GM10266 (cell line): ENCODE results near the gene RUNX1.

Source experiments
- DNase-seq: peaks from one replicate; pipeline ENCODE4 v3.0.0; 2012; ENCODE audit errors: extremely low spot score
- TF ChIP-seq, protein P1 (sequence below): IDR thresholded peaks from 2 replicates; pipeline ENCODE4 v1.5.1; 2012; ENCODE audit warnings: mild to moderate bottlenecking, low read depth; ENCODE audit not compliant: control insufficient read depth, insufficient read depth; ENCODE audit errors: missing control alignments

The RUNX1 gene

DNA sequence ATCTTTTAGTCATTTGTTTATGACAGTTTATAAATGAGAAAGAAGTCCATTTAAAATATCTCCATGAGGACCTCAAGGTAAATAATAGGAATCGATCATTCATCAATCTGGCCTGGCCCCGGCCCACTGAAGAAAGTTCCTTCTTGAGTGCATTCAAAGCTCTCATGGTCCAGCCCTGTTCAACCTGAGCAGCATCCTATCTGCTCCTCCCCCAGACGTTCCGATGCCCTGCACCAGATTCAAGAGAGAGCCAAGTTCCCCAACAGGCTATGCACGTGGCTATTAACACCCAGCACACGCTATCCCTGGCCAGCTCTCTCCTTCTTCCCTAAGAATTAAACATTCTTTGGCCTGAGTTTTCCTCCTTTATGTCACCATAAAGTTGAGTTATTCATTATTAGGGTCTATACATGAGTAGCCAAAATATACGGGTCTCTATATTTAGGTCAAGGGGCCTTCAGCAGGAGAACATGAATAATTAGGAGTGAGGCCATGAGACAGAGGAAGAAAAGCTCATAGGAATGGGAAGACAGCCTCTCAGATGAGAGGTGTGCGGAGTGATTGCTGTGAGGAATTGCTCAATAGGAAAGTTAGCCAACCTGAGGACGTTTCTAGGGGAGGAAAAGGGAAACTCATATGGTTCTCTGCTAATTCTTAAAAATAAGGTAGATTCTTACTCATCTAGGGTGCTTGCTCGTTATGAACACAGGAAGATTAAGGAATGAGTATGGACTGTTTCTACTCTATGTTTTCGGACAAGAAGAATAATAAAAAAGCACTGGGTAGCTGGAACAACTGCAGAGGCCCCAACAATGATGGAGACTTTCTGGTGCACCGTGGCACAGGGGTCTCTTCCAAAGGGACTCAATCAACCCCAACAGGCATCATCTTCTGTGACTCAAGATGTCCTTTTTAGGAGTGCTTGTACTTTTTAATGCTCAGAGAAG lies 23.6 kb downstream of the RUNX1 start:
- TF ChIP-seq, protein P1, sequence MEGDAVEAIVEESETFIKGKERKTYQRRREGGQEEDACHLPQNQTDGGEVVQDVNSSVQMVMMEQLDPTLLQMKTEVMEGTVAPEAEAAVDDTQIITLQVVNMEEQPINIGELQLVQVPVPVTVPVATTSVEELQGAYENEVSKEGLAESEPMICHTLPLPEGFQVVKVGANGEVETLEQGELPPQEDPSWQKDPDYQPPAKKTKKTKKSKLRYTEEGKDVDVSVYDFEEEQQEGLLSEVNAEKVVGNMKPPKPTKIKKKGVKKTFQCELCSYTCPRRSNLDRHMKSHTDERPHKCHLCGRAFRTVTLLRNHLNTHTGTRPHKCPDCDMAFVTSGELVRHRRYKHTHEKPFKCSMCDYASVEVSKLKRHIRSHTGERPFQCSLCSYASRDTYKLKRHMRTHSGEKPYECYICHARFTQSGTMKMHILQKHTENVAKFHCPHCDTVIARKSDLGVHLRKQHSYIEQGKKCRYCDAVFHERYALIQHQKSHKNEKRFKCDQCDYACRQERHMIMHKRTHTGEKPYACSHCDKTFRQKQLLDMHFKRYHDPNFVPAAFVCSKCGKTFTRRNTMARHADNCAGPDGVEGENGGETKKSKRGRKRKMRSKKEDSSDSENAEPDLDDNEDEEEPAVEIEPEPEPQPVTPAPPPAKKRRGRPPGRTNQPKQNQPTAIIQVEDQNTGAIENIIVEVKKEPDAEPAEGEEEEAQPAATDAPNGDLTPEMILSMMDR, result no peak
- no peak for DNase-seq

DNA sequence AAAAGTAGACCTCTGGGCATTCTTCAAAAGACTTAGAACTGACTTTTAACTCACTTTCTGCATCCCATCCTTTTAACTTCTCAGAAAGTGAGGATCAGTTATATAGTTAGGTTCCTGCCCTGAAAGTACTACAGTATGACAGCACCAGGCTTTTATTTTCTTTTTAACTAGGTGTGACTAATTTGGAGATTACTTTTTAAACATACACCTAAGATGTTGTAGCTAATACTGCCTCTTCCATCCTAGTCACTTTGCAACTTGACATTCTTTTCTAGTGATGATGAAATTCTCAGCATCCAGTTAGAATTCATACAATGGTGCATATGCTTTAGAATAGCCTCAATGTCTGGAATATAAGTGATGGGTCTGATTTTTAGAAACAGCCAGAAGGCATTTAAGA lies 24.6 kb downstream of the RUNX1 start:
- TF ChIP-seq, protein P1, result no peak

DNA sequence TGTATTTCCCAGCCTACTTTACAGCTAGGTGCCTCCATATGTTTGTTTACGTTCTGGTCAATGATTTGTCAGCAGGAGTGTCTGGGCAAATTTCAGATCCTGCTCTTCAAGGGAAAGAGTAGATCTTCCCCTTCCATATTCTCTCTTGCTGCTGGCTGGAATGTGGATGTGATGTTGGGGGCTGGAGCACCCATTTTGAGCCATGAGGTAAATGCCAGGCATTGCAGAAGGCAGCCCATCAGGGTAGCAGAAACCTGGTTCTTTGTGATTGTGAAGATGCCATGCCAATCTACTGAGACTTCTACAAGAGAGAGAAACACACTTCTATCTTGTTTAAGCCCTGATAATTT lies 25.1 kb downstream of the RUNX1 start:
- TF ChIP-seq, protein P1, result no peak
- no peak for DNase-seq

More for the DNA sequence above, 24.6 kb downstream of the RUNX1 start:
- DNase-seq, result no peak

DNA sequence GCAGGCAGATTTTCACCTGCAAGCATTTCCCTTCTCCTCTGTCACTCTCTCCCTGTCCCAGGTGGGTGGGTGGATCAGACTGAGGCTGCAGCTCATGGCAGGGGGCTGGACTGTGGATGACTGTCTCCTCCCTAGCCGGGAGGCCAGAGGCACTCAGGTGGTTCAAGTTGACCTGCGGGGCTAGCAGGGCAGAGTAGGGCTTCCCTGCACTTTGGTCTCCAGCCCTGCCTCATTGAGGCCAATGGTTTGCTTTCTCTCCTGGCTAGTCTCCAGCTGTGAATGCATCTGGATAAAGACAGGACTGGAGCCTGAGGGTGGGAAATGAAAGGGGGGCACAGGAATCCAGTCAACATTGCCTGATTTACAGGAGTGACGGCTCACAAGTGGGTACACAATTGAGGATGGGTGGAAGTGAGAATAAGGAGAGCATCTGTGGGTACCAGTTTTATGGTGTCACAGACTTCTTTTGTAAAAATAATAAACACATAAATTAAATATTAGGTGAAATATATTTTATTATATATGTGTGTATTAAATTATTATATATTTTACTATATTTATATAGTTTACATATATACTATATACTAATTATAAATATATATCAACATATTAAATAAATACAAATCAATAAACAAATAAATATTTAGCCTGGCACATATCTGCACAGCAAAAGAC lies 25.6 kb downstream of the RUNX1 start:
- no peak for DNase-seq
- TF ChIP-seq, protein P1, result no peak

DNA sequence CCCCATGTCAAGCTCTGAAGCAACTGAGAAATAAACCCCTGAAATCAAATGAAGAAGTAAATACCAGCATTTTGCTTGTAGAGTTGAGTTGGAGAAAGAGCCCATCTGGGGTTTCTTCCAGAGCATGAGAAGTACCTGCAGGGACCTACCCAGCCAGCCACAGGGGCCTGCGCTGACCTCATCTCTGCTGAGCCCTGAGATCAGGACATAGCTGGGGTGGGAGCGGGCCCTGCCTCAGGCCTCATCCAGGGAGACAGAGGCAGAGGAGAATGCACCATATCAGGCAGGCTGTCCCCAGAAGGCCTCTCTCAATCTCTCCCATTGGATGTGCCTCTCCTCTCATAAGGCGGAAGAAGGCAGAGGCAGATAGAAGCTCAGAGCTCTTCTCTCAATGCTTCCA lies 27.6 kb downstream of the RUNX1 start:
- no peak for DNase-seq
- TF ChIP-seq, protein P1, result no peak

DNA sequence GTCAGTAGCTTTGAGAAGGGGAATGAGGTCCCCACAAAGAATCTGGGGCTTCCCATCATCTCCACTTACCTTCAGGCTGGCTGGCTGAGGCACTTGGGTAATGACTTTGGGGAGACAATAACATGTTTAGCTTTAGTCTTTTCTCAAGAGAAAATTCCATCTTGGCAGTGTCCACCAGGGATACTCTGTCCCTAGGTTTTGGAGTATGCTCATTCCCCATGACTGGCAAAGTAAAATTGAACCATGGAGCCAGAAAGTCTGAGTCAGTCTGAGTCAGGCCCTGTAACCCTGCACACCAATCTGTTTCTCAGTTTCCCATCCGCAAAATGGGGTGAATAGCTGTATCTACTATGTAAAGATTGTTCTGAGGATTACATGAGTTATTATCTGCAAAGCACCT lies 28.2 kb downstream of the RUNX1 start:
- no peak for DNase-seq
- TF ChIP-seq, protein P1, result no peak

DNA sequence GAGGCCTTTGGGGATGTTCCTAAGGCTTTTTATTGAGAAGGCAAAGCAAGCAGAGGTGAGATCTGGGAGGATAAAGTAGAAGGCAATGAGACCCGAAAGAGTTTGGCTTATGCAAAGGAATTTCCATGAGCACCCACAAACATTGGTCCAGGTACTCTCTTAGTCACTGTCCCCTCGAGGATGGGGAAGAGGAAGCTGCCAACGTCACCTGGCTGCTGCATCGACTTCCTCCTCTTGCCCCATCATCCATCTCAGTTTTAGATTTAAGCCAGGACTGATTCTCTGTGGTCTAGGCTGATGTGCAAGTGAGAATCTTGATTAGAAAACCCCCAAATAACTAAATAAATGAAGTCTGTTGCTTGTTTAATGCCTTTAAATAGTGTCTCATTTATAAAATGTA lies 28.7 kb downstream of the RUNX1 start:
- no peak for DNase-seq
- TF ChIP-seq, protein P1, result no peak
